ENCODE data around the gene EPHA3.

EPHA3 gene

DNA sequence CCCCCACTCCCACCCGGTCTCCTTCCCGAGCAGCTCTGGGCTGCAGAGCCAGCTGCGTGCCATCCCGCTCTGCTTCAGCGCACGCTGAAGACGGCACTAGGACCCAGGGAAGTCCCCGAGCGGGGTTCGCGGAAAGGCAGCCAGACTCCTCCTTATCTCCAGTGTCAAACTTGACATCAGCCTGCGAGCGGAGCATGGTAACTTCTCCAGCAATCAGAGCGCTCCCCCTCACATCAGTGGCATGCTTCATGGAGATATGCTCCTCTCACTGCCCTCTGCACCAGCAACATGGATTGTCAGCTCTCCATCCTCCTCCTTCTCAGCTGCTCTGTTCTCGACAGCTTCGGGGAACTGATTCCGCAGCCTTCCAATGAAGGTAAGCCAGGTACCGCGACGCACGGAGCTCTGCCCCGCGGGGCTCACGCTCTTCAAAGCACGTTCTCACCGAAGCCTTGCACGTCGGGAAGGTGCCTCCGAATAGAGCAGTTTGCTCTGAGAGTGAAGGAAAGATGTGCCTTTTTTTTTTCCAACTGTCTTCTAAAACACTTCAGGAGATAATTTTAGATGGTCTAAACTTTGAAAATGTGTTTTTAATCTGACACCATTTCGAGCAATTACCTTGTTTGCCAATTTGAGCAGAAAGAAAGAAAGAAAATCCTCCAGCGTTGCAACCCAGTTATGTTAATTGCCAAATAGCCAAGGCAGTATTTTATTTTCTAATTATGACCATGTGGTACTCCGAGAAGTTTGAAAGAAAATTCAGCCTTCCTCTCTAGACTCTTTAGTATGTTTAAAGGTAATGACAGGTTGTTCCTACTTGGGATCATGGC lies at the start of gene EPHA3:
Gene EPHA3, plus strand, starts transcription at position 161 of the 830 bp plus-strand sequence. Its CDS starts 128 bp downstream, at position 289.
- peak; percentile 27 for DNase-seq

DNA sequence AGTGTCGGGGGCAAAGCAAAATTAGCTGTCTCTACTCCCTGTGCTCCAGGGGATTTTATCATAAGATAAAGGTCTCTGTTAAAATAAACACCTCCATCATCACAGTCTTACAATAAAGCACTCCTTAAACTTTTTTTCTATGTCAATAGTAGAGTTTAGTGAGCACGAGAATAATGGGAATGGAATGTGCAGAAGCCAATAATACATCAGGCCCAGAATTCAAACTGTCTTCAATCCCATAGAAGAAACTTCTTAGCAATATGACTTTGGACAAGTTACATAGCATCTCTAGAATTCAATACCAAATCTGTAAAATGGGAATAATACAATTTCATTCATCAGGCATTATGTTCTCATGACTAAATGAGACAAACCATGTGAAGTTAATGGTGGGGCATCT lies 49.0 kb upstream of the EPHA3 start:
- no peak for DNase-seq

DNA sequence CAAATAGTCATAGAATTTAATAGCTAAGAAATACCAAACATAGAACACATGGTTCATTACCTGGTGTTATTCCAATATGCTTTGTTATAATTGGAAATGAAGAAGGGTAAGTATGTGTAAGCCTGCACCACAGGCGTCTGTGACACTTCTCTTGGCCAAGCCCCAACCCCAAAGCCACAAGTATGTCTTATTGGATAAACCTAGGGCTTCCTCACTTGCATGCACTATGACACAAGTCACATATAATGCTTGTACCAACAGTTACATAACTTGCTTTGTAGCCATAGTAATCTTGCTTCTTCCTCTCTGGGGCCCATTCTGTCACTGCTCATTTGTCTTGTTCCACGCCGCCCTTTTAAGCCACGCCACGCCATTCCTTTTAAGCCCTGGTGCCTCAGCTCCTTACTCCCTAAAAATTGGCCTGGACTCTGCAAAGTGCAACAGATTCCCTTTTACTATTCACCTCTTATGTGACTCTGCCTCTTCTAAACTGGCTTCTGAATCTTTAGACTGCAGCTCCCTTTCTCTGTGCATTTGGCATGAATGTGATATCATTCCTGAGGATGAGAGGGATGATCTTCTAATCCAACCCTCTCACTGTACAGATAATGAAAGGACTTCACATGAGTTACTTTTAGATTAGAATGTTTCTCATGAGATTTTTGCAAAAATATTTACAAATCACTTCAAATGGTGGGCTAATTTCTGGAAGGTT lies 48.1 kb upstream of the EPHA3 start:
- no peak for DNase-seq

DNA sequence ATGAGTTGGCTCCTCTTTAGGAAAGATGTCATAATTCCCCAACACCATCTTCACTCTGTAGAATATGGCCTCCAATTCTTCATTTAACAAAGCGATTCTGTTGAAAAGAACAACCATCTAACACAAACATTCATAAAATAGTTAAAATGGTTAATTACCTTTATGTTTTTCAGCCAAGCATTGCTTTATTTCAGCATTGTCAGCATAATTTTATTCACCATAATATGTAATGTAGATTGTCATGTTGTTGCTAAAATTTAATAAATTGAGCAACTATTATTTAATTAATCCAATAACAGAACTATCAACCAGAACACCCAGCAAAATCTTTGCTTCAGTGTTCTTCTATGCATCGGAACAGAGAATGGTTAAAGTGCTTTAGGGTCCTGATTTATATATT lies 46.2 kb upstream of the EPHA3 start:
- no peak for DNase-seq

DNA sequence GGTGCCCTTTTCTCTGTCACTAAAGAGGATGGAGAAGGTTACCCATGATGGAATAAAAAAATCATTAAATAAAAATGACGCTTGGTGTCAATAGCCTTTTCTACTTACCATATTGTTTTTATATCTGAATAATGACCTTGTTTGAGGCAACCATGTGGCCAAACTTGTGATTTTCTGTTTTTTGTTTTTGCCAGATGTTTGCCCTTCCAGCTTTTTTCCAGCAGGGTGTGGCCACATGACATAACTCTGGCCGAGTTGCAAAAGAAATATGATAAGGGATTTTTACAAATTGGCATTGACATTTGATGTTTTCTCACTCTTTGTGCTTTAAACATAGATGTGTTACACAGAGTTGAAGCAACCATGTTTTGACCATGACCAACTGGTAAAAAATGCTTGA lies 39.7 kb upstream of the EPHA3 start:
- no peak for DNase-seq

DNA sequence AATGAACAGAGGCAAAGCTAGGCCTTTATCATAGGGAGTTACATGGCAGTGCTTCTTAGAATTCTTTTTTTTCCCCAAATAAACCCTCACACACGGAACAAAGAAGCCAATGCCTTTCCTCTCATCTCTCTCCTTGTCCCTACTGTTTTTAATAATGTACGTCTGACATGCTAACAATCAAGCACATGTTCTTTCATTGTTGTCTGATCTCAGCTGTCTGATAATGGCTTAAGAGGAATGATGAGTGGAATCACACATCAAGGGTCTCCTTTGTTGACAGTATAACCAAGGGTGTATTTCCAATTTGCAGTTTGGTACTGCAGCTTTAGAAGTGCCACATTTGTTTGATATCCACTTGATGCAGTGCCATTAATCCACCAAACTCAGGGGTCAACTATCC lies 34.8 kb upstream of the EPHA3 start:
- no peak for DNase-seq

DNA sequence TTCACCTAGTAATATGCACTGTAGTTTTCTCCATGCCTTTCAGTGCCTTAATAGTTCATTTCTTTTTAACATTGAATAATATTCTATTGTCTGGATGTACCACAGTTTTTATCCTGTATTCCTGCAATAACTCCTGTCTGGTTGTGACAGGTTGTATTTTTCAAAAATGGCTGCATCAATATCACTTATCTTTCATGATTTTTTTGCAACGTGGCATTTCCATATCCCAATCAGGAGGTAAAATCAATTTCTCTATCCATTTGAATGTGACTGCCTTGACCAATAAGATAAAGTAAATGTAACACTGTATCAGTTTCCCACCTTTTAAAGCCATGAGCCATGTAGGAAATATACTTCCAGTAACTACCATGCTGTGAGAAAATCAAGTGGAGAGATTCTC lies 27.5 kb upstream of the EPHA3 start:
- DNase-seq: no peak

DNA sequence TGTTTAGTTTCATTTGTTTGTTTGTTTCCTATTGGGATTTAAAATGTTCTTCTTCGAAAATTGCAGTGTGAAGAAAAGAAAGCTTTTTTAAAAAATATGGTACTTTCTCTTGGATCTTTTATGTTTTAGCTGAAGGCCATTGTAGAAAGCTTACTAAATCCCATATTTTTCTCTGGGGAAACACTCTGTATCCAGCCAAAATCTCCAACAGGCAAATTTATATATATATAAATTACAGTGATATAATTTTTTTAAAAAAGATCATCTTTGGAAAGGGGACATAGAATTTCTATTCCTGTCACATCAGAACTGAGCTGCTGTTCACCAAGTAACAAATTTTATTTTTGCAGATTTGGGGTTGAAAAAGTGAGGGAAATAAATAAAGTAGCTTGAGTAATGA lies 19.6 kb upstream of the EPHA3 start:
- no peak for DNase-seq

DNA sequence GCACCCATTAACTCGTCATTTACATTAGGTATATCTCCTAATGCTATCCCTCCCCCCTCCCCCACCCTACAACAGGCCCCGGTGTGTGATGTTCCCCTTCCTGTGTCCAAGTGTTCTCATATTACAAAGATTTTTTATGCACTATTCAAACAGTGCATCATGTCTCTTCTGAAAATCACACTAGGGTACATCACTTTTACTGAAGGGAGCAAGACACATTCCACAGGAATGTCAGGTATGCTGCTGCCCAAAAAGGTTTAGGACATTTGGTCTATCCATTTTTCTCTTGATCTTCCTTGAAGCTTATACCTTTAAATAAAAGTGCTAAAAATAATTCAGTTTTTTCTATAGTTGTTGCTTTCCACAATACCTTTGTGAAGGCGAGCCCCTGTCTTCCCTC lies 9.2 kb upstream of the EPHA3 start:
- DNase-seq: no peak

DNA sequence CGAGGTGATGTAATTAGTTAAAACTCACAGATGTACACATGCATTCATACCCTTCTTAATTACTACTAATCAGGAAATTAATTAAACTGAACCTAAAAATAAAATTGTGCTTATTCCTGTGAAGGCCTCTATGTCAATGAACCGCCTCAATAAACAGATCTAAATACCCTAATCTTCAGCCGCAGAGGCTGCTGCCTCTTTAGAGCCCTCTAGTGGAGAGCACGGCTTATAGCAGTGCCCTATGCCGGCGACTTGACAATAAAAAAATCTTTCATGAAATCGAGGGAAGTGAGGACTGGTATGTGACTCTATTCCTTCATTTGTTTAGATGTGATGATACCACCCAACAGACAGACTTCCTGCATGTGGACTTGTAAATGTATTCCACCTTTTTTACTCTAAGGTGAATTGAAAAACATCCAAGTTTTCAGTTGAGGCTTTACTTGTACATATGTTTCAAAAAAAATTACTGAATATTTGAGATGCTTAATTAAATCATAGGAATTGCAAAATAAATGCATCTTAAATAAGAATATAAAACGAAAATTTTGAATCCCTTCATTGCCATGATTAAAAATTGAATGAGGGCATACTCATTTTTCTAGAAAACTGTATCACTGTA lies 8.3 kb upstream of the EPHA3 start:
- peak; percentile 30 for DNase-seq

DNA sequence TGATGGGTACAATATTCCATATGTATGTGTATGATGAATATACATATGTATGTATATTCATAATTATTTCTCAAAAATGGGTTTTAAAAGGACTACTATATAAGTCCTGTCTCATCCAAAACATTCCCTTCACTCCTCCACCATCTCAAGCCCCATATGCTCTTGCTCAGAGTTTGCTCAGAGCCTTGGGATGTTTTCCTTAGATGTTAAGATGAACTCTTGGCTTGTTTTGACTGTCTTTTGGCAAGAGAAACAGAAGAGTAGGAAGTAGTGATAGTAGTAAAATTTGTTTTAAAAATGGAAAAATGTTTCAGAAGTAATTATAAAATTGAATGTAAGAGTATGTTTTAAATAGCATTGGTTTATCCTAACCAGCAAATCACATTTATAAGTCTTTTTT lies 6.2 kb upstream of the EPHA3 start:
- DNase-seq: no peak

DNA sequence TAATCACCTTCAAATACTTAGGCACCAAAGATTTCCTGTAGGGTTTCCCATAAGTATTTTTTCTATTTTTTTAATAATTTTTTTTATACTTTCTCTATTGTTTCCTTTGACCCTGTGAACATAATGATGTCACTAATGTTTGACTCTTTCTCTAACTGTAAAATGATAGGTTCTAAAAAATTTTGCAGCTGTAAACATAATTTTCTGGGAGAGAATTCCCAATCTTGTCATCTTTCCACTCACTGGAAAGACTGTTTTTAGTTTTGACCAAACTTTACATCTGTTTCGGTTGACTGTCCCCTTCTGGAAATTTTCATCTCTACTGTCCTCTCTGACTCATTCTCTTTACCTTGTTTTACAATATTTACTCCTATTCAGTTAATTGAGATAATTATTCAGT lies 5.5 kb upstream of the EPHA3 start:
- DNase-seq: no peak

DNA sequence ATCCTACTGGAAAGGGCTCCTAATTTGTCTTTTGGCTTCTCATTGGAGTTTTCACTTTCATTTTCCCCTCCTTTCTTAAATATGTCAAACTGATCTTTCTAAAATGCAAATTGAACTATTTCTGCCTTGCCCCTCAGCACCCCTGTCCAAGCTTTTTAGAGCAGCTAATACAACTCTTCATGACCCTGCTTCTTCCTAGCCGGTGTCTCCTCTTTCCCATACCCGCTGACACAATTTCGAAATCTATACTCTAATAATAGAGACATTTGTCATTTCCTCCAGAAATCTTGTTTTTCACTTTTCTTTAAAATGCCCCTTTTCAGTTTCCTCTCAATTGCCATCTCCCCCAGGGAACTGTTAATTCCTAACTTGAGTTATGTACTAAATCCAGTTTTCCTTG lies 2.9 kb upstream of the EPHA3 start:
- DNase-seq: no peak

DNA sequence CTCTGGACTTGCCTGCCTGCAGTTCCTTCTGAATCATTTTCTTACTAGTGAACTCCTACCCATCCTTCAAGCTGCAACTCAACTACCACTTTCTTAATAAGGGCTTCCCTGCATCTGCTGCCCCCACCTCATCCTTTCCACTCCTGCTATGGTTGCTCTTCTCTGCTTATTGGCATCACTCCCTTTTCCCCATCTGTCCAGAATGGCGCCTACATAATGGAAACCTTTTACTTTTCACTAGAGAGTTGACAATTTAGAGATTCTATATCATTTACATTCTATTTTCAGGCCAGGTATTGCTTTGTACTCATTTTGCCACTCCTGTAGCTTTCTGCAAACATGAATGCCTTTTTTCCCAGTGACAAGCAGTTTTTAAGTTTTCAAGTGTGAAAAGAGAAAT lies 1.9 kb upstream of the EPHA3 start:
- DNase-seq: no peak

DNA sequence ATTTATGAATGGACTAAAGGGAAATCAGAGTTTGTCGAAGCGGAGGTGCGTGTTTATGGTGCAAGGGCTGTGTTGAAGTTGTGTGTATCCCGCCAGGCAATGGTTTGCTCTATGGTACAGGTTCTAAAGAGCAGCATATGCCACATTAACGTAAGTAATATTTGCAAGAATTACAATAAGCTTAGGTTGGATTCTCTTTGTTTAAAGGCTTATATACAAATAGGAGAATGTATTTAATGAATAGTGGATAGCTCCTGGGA lies 800 bp downstream of the EPHA3 start:
- DNase-seq: no peak

DNA sequence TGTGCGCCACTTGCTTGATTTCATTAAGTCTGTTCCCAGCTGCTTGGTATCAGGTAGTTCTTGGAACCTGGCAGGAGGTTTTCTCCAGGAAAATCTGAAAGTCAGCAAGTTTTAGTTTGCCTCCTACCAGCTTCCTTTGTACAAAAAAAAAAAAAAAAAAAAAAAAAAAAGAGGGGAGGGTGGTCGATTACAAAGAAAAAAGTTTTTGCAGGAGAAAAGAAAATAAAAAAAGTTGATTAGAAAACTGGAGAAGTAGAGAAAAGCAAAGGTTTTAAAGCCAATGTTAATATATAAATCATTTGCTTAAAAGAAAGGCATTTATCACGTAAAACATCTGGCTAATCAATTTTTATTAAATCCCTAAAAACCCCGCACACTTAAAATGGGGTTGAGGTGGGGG lies 5.9 kb downstream of the EPHA3 start:
- DNase-seq: no peak

DNA sequence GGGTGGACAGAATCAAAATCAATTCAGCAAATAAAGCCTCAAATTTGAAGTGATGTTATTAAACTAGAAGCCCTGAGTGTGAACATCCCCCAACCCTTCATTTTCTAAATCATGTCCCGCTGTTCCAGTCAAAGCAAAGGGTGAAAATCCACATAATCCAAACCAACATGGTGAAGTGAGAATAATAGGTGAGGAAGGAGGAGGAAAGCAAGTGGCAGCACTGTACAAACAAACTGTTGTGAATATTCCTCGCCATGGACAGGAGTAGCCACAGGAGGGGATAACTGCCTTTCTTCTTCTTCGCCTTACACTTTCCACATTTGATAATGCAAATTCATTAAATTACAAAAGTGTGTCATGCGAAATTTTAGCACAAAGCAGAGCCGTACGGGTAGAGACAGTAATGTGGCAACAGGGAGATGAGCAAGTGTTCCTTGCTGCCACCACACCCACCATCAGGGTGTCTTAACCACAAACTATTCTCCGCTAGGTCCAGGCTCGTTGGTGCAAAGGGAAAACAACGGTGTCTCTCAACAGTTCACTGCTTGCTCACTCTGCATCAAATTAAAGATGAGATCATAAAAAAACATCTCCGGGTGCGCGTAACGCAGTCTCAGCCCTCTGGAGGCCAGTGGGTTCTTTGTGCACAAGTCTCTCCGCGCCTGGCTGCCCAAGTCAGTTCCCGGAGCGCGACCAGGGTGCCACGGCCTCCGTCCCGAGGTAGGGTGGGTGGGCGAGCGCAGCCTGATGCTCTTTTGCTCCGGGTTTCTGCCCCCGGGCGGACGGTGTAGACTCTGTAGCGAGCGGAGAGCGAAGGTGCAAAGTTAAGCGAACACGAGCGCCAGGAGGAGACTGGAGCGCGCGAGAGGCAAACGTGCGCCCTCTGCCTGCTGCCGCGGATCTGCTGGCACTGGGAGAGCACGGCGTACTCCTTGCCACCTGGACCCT lies 6.7 kb downstream of the EPHA3 start:
- no peak for DNase-seq

DNA sequence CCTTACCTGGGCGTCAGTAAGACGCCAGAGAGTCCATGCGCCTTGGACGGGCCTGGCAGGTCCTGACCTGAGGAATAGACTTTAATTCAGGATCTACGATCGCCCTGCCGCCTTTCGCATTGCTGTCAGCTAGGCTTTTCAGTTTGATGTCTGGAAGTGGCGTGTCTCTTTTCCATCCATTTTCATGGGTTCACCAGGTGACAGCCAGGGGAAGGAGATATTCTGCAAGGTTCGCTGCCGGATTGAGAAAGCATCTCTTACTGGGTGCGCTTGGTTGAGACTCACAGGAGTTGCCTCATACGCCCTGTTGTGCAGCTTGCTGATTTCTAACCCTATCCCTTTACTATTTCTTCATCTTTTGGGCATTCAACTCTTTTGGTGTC lies 7.4 kb downstream of the EPHA3 start:
- no peak for DNase-seq

DNA sequence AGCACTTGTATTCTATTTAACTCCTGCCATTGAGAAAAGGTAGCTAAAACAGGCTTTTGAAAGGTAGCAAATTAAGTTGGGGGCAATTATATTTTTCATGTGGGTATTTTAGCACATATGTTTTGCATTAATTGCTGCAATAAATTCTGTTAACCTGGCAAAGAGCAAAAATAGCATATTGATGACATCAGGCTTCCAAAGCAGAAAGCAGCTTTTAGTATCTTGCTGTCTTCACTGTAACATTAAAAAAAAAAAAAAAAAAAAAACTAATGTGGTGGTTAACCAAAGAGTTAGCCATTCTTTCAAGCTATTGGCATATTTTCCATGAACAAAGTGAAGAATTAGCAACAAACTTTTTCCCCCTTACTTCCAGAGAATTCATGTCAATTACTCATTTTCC lies 9.1 kb downstream of the EPHA3 start:
- no peak for DNase-seq

DNA sequence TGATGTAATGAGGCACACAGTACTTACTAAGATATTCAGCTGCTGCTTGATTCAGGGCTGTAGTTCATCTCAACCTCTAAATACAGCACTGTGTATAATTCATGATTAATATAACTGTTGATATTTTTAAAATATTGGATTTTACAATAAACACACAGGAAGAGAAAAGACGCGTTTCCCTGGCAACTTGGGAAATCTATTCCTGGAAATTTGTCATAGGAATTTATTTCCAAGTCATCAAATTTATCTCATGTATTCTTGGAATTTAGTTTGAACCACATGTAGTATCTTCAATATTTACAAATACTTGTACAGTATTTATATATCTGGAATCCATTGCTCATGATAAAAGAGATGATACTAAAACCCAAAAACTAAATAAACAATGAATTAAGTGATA lies 30.6 kb downstream of the EPHA3 start:
- DNase-seq: no peak

DNA sequence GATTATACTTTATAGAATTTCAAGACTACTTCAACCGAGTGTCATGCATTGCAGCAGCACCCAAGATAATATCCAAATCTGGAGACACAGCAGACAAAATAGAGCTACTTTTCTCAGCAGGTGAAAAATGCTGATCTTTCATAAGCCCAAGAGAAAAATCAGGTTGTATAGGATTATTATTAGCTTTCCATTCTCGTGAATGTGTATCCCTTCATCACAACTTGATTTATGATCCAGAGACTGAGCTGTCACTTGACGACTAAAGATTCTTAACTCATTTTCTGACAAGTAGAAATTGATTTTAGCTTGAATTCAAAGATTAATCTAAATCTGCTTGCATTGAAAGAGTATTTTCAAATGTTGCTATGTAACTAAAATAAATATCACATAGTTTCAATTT lies 32.4 kb downstream of the EPHA3 start:
- DNase-seq: no peak

DNA sequence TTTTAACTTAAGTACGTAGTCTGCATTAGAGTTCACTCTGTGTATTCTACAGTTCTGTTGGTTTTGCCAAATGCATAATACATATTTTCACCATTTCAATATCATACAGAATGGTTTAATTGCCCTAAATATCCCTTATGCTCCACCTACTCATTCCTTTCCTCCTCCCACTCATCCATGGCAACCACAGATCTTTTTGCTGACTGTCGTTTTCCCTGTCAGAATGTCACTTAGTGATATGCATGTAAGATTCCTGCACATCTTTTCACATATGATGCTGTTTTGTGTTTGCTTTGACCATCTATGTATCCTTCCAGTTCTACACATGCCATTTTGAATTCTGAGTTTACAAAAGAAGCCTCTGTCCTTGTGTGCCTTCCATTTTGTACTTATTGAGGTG lies 36.7 kb downstream of the EPHA3 start:
- no peak for DNase-seq

DNA sequence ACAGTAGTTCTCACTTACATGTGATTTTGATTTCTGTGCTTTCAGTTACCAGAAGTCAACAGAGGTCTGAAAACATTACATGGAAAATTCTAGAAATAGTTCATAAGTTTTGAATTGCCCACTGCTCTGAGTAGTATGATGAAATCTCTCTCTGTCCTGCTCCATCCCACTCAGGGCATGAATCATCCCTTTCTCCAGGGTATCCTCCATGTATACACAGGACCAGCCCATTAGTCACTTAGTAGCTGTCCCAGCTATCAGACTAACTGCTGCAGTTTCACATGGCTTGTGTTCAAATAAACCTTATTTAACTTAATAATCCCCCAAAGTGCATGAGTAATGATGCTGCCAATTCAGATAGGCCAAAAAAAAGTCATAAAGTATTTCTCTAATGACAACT lies 38.6 kb downstream of the EPHA3 start:
- DNase-seq: no peak

Measured in CD4-positive, alpha-beta T cell treated with Interleukin-4 for 4 hours (primary cell).